HCT116 (cell line): ENCODE results near the gene ELAVL2. TPM values are rescaled to one million over a fixed set of nuclear protein-coding genes. Genes with fewer than 3 reads are reported as not detected.

Experiments
- ATAC-seq: fragments of 200-7000 bp; cut with Tn5 transposase; 2 replicates; pipeline ENCODE4 v1.9.1; 2020; ENCODE audit warnings: mild to moderate bottlenecking, moderate library complexity
- BruUV-seq: library from RNA; stranded (reverse); fragments of 400-500 nt; replicated peaks from 2 replicates; lab custom pipeline; 2021; lab: Mats Ljungman, UMichigan
- CTCF ChIA-PET: fragments of 300-600 bp; sonication (Branson Sonifier 250); formaldehyde crosslinking; loops from one replicate; lab custom pipeline; 2021; ENCODE audit warnings: antibody characterized with exemption; lab: Charles Lee
- POLR2A ChIA-PET: fragments of 300-600, 350-600 bp; sonication (Branson Sonifier 250); formaldehyde crosslinking; loops from one replicate; lab custom pipeline; 2021; ENCODE audit warnings: antibody characterized with exemption; lab: Charles Lee
- RAD21 ChIA-PET, 2 experiments: fragments of 300-600 bp; sonication (Branson Sonifier 250); formaldehyde crosslinking; loops; one replicate each; lab custom pipeline; 2023; ENCODE audit warnings: low total read pairs in 2 of 2; ENCODE audit not compliant: uncharacterized antibody in 2 of 2, unreplicated experiment in 2 of 2, low non-redundant PET in 1 of 2; lab: Charles Lee
- DNase-seq: peaks from one replicate; pipeline ENCODE4 v3.0.0-alpha.2; 2010; ENCODE audit warnings: low read depth, low spot score
- H2AFZ ChIP-seq: fragments of 200-600 bp; shearing (Covaris generic), sonication (generic); 2 replicates; pipeline ENCODE4 v1.6.1; 2017; ENCODE audit warnings: low read depth, mixed run types, mixed read lengths, antibody characterized with exemption, low read length; ENCODE audit not compliant: poor library complexity, severe bottlenecking
- H3K27ac ChIP-seq: 2 replicates; pipeline ENCODE4 v1.5.1; 2012; ENCODE audit warnings: low read depth, low read length
- H3K27me3 ChIP-seq: fragments of 200-600 bp; sonication (generic); 2 replicates; pipeline ENCODE4 v1.6.1; 2016; ENCODE audit warnings: mixed run types, low read length, mixed read lengths; ENCODE audit not compliant: insufficient read depth
- H3K36me3 ChIP-seq, 2 experiments: fragments of 200-500 bp in 1 of 2; fragments of 200-600 bp in 1 of 2; sonication (Bioruptor generic) in 1 of 2; sonication (generic) in 1 of 2; 2 replicates each; pipeline versions ENCODE4 v1.5.1 to v1.6.1; 2014 to 2016; ENCODE audit warnings: low read length in 2 of 2, inconsistent platforms in 1 of 2, mixed read lengths in 1 of 2, mixed run types in 1 of 2; ENCODE audit not compliant: insufficient read depth in 2 of 2, control insufficient read depth in 1 of 2
- H3K4me1 ChIP-seq, 2 experiments: fragments of 200-600 bp in 1 of 2; sonication (generic) in 1 of 2; 2 replicates each; pipeline versions ENCODE4 v1.5.1 to v1.6.1; 2012 to 2017; ENCODE audit warnings: low read length in 2 of 2, inconsistent platforms in 1 of 2, mild to moderate bottlenecking in 1 of 2, mixed read lengths in 1 of 2, mixed run types in 1 of 2, moderate library complexity in 1 of 2; ENCODE audit not compliant: insufficient read depth in 2 of 2, control insufficient read depth in 1 of 2
- H3K4me2 ChIP-seq: fragments of 200-600 bp; sonication (generic); 2 replicates; pipeline ENCODE4 v1.6.1; 2017; ENCODE audit warnings: mixed run types, low read length, mixed read lengths
- H3K4me3 ChIP-seq, 2 experiments: fragments of 200-600 bp in 1 of 2; sonication (generic) in 1 of 2; replicated peaks in 1 of 2; 2 replicates each; pipeline ENCODE4 v1.5.1; 2011 to 2016; ENCODE audit warnings: low read length in 2 of 2, control low read depth in 1 of 2, low read depth in 1 of 2, mild to moderate bottlenecking in 1 of 2, mixed read lengths in 1 of 2, mixed run types in 1 of 2
- H3K79me2 ChIP-seq: fragments of 200-600 bp; sonication (generic); 2 replicates; pipeline ENCODE4 v1.6.1; 2017; ENCODE audit warnings: mild to moderate bottlenecking, mixed run types, low read length, moderate library complexity, mixed read lengths; ENCODE audit not compliant: insufficient read depth
- H3K9ac ChIP-seq: fragments of 200-600 bp; sonication (generic); 2 replicates; pipeline ENCODE4 v1.6.1; 2016; ENCODE audit warnings: low read length, mixed read lengths
- H3K9me2 ChIP-seq: fragments of 200-600 bp; sonication (generic), shearing (Covaris generic); 2 replicates; pipeline ENCODE4 v1.6.1; 2017; ENCODE audit warnings: mixed run types, mild to moderate bottlenecking, moderate library complexity; ENCODE audit not compliant: insufficient read depth
- H3K9me3 ChIP-seq, 2 experiments: fragments of 200-500 bp in 1 of 2; fragments of 200-600 bp in 1 of 2; sonication (Bioruptor generic) in 1 of 2; sonication (generic) in 1 of 2; 2 replicates each; pipeline ENCODE4 v1.6.1; 2014 to 2017; ENCODE audit warnings: low read length in 2 of 2, mixed read lengths in 2 of 2, inconsistent platforms in 1 of 2, low read depth in 1 of 2, mild to moderate bottlenecking in 1 of 2, mixed run types in 1 of 2, moderate library complexity in 1 of 2; ENCODE audit not compliant: control insufficient read depth in 1 of 2, insufficient read depth in 1 of 2
- H4K20me1 ChIP-seq: fragments of 200-600 bp; sonication (generic), shearing (Covaris generic); 2 replicates; pipeline ENCODE4 v1.6.1; 2017; ENCODE audit warnings: mixed run types, mild to moderate bottlenecking, moderate library complexity; ENCODE audit not compliant: insufficient read depth
- EGR1 ChIP-seq: IDR thresholded peaks from 2 replicates; pipeline ENCODE4 v1.6.1; 2012; ENCODE audit warnings: low read depth
- FOSL1 ChIP-seq: IDR thresholded peaks from 2 replicates; pipeline ENCODE4 v1.6.1; 2012; ENCODE audit warnings: low read depth
- POLR2A ChIP-seq: IDR thresholded peaks from 2 replicates; pipeline ENCODE4 v1.7.0; 2011; ENCODE audit warnings: borderline replicate concordance; ENCODE audit not compliant: insufficient read depth, insufficient read length; ENCODE audit errors: extremely low read depth
- SP1 ChIP-seq: IDR thresholded peaks from 2 replicates; pipeline ENCODE4 v1.6.1; 2012; ENCODE audit warnings: low read depth
- ZNF274 ChIP-seq: fragments of 200-500 bp; sonication (Bioruptor generic); IDR thresholded peaks from 2 replicates; pipeline ENCODE4 v1.6.1; 2014; ENCODE audit warnings: mild to moderate bottlenecking, low read depth, low read length, inconsistent platforms
- intact Hi-C: fragments of 100-400 bp; cut with micrococcal nuclease; formaldehyde crosslinking; loops from 2 replicates; pipeline ENCODE4 v1.10.0; 2022
- total RNA-seq: library from RNA; stranded (reverse); gene quantifications from one replicate; pipeline ENCODE4 v1.2.1, GENCODE V29; 2021; ENCODE audit not compliant: unreplicated experiment
- TF ChIP-seq, protein P1 (sequence below): IDR thresholded peaks from 2 replicates; pipeline ENCODE4 v1.6.1; 2012
- TF ChIP-seq, protein P2 (sequence below): IDR thresholded peaks from 2 replicates; pipeline ENCODE4 v1.6.1; 2012; ENCODE audit warnings: low read depth

Gene ELAVL2
- total RNA-seq, 1 experiment from 2014 or later, result not detected

DNA sequence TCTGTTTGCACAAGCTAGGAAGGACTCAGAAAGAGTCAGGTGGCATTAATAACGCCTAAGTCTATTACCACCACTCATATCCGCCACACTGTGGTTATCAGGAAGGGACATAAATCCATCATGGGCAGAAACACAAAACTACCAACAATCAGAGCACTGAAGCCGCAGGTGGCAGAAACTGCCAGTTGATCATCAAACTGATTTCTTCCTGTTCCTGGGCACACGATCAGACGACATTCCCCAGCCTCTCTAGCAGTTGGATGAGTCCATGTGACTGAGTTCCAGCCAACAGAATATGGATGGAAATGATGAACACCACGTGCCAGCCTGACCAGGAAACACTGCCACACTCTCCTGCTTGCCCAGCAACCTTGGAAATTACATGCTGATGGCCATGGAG lies 181.7 kb downstream of the ELAVL2 start:
- RAD21 ChIA-PET, result no interaction called here
- peaks cover 3 to 26% of the 10 kb centered on the region in 2 experiments; a peak in 2 of 4 replicates for H3K9me3 ChIP-seq
- H4K20me1 ChIP-seq, result no peaks in the 10 kb centered on the region
- no peaks in the 10 kb centered on the region for H3K9me2 ChIP-seq
- H3K27me3 ChIP-seq, result no peaks in the 10 kb centered on the region
- no peak for ATAC-seq
- no TSS peak for BruUV-seq
- H3K36me3 ChIP-seq, result no peaks in the 10 kb centered on the region
- H3K27ac ChIP-seq, result no peak overlapping the region
- H2AFZ ChIP-seq, result no peak overlapping the region
- TF ChIP-seq SP1, result no peak
- TF ChIP-seq FOSL1, result no peak
- TF ChIP-seq, all 23 proteins: peak for 0
- Histone ChIP-seq H3K4me2 (no peak overlapping the region), H3K4me3 (no peak overlapping the region), H3K9ac (no peak overlapping the region), H3K79me2 (no peaks in the 10 kb centered on the region), H3K4me1 (no peaks in the 10 kb centered on the region)
- DNase-seq, result no peak
- CTCF ChIA-PET, result no interaction called here
- intact Hi-C loops, result no loop called here
- POLR2A ChIA-PET, result no interaction called here

DNA sequence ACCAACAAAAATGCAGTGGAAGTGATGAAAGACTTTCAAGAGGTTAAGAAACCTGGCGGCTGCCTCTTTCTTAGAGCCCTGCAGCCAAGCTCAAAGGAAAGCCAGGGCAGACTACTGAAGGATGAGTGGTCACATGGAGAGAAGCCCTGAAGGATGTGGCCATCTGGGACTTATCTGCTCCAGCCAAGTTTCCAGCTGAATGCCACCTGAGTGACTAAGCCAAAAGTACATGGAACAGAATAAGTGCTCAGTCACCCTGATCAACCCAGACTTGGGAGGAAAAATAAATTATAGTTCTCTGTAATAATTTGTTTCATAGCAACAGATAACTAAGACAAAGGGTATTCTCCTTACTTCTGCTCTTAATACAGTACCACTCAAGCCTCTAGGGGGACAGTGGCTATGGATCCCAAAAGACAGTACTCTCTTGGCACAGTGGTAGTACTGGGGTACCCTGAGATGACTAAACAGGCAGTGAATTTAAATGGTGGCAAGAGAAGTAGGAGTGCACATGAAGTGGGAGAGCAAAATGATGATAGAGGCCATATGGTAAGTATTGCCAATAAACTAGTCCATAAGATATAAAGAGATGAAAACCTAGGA lies 182.3 kb downstream of the ELAVL2 start:
- CTCF ChIA-PET, result no interaction called here
- intact Hi-C loops, result no loop called here
- no peak overlapping the region for H3K9ac ChIP-seq
- BruUV-seq, result no TSS peak
- H3K27ac ChIP-seq, result no peak overlapping the region
- RAD21 ChIA-PET, result no interaction called here
- POLR2A ChIA-PET, result no interaction called here
- H3K4me3 ChIP-seq, result no peak overlapping the region
- no peak overlapping the region for H3K4me2 ChIP-seq
- H3K27me3 ChIP-seq, result no peaks in the 10 kb centered on the region
- no peaks in the 10 kb centered on the region for H4K20me1 ChIP-seq
- no peaks in the 10 kb centered on the region for H3K9me2 ChIP-seq
- no peak for ATAC-seq
- no peaks in the 10 kb centered on the region for H3K4me1 ChIP-seq
- H3K36me3 ChIP-seq, result no peaks in the 10 kb centered on the region
- TF ChIP-seq, protein P1, sequence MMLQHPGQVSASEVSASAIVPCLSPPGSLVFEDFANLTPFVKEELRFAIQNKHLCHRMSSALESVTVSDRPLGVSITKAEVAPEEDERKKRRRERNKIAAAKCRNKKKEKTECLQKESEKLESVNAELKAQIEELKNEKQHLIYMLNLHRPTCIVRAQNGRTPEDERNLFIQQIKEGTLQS, result no peak
- TF ChIP-seq FOSL1, result no peak
- TF ChIP-seq, protein P2, sequence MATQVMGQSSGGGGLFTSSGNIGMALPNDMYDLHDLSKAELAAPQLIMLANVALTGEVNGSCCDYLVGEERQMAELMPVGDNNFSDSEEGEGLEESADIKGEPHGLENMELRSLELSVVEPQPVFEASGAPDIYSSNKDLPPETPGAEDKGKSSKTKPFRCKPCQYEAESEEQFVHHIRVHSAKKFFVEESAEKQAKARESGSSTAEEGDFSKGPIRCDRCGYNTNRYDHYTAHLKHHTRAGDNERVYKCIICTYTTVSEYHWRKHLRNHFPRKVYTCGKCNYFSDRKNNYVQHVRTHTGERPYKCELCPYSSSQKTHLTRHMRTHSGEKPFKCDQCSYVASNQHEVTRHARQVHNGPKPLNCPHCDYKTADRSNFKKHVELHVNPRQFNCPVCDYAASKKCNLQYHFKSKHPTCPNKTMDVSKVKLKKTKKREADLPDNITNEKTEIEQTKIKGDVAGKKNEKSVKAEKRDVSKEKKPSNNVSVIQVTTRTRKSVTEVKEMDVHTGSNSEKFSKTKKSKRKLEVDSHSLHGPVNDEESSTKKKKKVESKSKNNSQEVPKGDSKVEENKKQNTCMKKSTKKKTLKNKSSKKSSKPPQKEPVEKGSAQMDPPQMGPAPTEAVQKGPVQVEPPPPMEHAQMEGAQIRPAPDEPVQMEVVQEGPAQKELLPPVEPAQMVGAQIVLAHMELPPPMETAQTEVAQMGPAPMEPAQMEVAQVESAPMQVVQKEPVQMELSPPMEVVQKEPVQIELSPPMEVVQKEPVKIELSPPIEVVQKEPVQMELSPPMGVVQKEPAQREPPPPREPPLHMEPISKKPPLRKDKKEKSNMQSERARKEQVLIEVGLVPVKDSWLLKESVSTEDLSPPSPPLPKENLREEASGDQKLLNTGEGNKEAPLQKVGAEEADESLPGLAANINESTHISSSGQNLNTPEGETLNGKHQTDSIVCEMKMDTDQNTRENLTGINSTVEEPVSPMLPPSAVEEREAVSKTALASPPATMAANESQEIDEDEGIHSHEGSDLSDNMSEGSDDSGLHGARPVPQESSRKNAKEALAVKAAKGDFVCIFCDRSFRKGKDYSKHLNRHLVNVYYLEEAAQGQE, result no peak
- TF ChIP-seq POLR2A, result no peak
- TF ChIP-seq EGR1, result no peak
- TF ChIP-seq ZNF274, result no peak
- peaks cover 3 to 26% of the 10 kb centered on the region in 2 experiments; a peak in 2 of 4 replicates for H3K9me3 ChIP-seq
- DNase-seq, result no peak
- H3K79me2 ChIP-seq, result no peaks in the 10 kb centered on the region
- no peak overlapping the region for H2AFZ ChIP-seq
